Measurements from ENCODE around the gene MAG.

- TF ChIP-seq, protein P1, sequence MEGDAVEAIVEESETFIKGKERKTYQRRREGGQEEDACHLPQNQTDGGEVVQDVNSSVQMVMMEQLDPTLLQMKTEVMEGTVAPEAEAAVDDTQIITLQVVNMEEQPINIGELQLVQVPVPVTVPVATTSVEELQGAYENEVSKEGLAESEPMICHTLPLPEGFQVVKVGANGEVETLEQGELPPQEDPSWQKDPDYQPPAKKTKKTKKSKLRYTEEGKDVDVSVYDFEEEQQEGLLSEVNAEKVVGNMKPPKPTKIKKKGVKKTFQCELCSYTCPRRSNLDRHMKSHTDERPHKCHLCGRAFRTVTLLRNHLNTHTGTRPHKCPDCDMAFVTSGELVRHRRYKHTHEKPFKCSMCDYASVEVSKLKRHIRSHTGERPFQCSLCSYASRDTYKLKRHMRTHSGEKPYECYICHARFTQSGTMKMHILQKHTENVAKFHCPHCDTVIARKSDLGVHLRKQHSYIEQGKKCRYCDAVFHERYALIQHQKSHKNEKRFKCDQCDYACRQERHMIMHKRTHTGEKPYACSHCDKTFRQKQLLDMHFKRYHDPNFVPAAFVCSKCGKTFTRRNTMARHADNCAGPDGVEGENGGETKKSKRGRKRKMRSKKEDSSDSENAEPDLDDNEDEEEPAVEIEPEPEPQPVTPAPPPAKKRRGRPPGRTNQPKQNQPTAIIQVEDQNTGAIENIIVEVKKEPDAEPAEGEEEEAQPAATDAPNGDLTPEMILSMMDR (conservative IDR thresholded peaks at IDR 0.05 in 1 of 2, IDR thresholded peaks at IDR 0.05 in 1 of 2; ENCODE audit: extremely low read depth in 1 of 2, insufficient read depth in 1 of 2, low read depth in 1 of 2, low read length in 2 of 2) = no peak
- TF ChIP-seq EZH2 (IDR thresholded peaks at IDR 0.05; ENCODE audit: borderline replicate concordance, low read length) = no peak
Observed at GRCh38 chr19:35310331-35310730, 18.4 kb downstream of the MAG start.
